ENCODE results near the gene THNSL1.

Gene THNSL1

GRCh38 chr10:24973163-24973562, 43.2 kb upstream of the THNSL1 start:
- no peak for DNase-seq (ENCODE audit: low read depth)

GRCh38 chr10:24974976-24975375, 41.4 kb upstream of the THNSL1 start:
- no peak overlapping the region for H3K4me3 ChIP-seq (ENCODE audit: low read depth, low read length)
- no peak for TF ChIP-seq POLR2A (IDR thresholded peaks at IDR 0.05; ENCODE audit: extremely low read depth, insufficient read length)
- no peak for TF ChIP-seq CTCF (IDR thresholded peaks at IDR 0.05; ENCODE audit: low read depth, low read length)
- TF ChIP-seq MAX (IDR thresholded peaks at IDR 0.05; ENCODE audit: low read depth, low read length): no peak
- TF ChIP-seq MYC (IDR thresholded peaks at IDR 0.05; ENCODE audit: low read depth, low read length): no peak
- DNase-seq (ENCODE audit: low read depth): no peak

More at GRCh38 chr10:24973163-24973562, 43.2 kb upstream of the THNSL1 start:
- no peak for TF ChIP-seq MYC (IDR thresholded peaks at IDR 0.05; ENCODE audit: low read depth, low read length)
- TF ChIP-seq CTCF (IDR thresholded peaks at IDR 0.05; ENCODE audit: low read depth, low read length): no peak
- no peak for TF ChIP-seq MAX (IDR thresholded peaks at IDR 0.05; ENCODE audit: low read depth, low read length)
- TF ChIP-seq POLR2A (IDR thresholded peaks at IDR 0.05; ENCODE audit: extremely low read depth, insufficient read length): no peak
- no peak overlapping the region for H3K4me3 ChIP-seq (ENCODE audit: low read depth, low read length)

- no peak overlapping the region for H3K4me3 ChIP-seq (ENCODE audit: low read depth, low read length)
- TF ChIP-seq CTCF (IDR thresholded peaks at IDR 0.05; ENCODE audit: low read depth, low read length): no peak
- no peak for TF ChIP-seq MAX (IDR thresholded peaks at IDR 0.05; ENCODE audit: low read depth, low read length)
- TF ChIP-seq MYC (IDR thresholded peaks at IDR 0.05; ENCODE audit: low read depth, low read length): no peak
- no peak for TF ChIP-seq POLR2A (IDR thresholded peaks at IDR 0.05; ENCODE audit: extremely low read depth, insufficient read length)
- no peak for DNase-seq (ENCODE audit: low read depth)
These were observed 36.7 kb upstream of the THNSL1 start for GRCh38 chr10:24979685-24980084.

- DNase-seq (ENCODE audit: low read depth): no peak
- TF ChIP-seq MAX (IDR thresholded peaks at IDR 0.05; ENCODE audit: low read depth, low read length) (no peak), CTCF (IDR thresholded peaks at IDR 0.05; ENCODE audit: low read depth, low read length) (no peak), MYC (IDR thresholded peaks at IDR 0.05; ENCODE audit: low read depth, low read length) (no peak), POLR2A (IDR thresholded peaks at IDR 0.05; ENCODE audit: extremely low read depth, insufficient read length) (no peak)
- no peak overlapping the region for H3K4me3 ChIP-seq (ENCODE audit: low read depth, low read length)
These were observed 35.2 kb upstream of the THNSL1 start for GRCh38 chr10:24981161-24981710.

GRCh38 chr10:24982319-24983112, 33.9 kb upstream of the THNSL1 start:
- TF ChIP-seq MYC (IDR thresholded peaks at IDR 0.05; ENCODE audit: low read depth, low read length) (no peak), CTCF (IDR thresholded peaks at IDR 0.05; ENCODE audit: low read depth, low read length) (no peak), POLR2A (IDR thresholded peaks at IDR 0.05; ENCODE audit: extremely low read depth, insufficient read length) (no peak), MAX (IDR thresholded peaks at IDR 0.05; ENCODE audit: low read depth, low read length) (no peak)
- no peak for DNase-seq (ENCODE audit: low read depth)
- no peak overlapping the region for H3K4me3 ChIP-seq (ENCODE audit: low read depth, low read length)
